Measurements from ENCODE around the gene ABHD4. TPM values are rescaled to one million over a fixed set of nuclear protein-coding genes. Genes with fewer than 3 reads are reported as not detected.

The ABHD4 gene
- total and polyA plus RNA-seq, 2 experiments from 2014 or later, result 39.1 to 40.0 TPM

GRCh38 chr14:22577334-22577908, 20.7 kb upstream of the ABHD4 start:
- ATAC-seq, result no peak

More at GRCh38 chr14:22577334-22577908, 20.7 kb upstream of the ABHD4 start:
- no peak overlapping the region for H3K27ac Mint-ChIP-seq
- H3F3A ChIP-seq (replicated peaks; ENCODE audit: low read depth), result no peaks in the 10 kb centered on the region
- H3K27me3 Mint-ChIP-seq (ENCODE audit: insufficient read depth, low read depth, poor library complexity), result peaks cover 3% of the 10 kb centered on the region
- H3K4me1 ChIP-seq (ENCODE audit: insufficient read depth), result no peaks in the 10 kb centered on the region
- no peaks in the 10 kb centered on the region; the same call in 2 of the 3 replicates for H3K9me3 Mint-ChIP-seq
- no peak overlapping the region for H3K4me3 Mint-ChIP-seq
- TF ChIP-seq NANOG (IDR thresholded peaks at IDR 0.05; ENCODE audit: borderline replicate concordance) (no peak), JUNB (IDR thresholded peaks at IDR 0.05; ENCODE audit: unreplicated experiment) (no peak), ETS1 (IDR thresholded peaks at IDR 0.05) (no peak), EZH2 (IDR thresholded peaks at IDR 0.05; ENCODE audit: low read depth, unreplicated experiment) (no peak), POLR2AphosphoS5 (IDR thresholded peaks at IDR 0.05; ENCODE audit: low read depth) (no peak), CREB1 (CRISPR knock-in tag; IDR thresholded peaks at IDR 0.05; ENCODE audit: low read depth) (no peak), REST (IDR thresholded peaks at IDR 0.05; ENCODE audit: unreplicated experiment) (no peak), STAT1 (IDR thresholded peaks at IDR 0.05; ENCODE audit: unreplicated experiment) (no peak), ZNF114 (CRISPR knock-in tag; IDR thresholded peaks at IDR 0.05) (no peak), ZNF331 (CRISPR knock-in tag; IDR thresholded peaks at IDR 0.05; ENCODE audit: low read depth) (no peak), EZH2phosphoT487 (IDR thresholded peaks at IDR 0.05; ENCODE audit: unreplicated experiment) (no peak)
- TF ChIP-seq, protein P1, sequence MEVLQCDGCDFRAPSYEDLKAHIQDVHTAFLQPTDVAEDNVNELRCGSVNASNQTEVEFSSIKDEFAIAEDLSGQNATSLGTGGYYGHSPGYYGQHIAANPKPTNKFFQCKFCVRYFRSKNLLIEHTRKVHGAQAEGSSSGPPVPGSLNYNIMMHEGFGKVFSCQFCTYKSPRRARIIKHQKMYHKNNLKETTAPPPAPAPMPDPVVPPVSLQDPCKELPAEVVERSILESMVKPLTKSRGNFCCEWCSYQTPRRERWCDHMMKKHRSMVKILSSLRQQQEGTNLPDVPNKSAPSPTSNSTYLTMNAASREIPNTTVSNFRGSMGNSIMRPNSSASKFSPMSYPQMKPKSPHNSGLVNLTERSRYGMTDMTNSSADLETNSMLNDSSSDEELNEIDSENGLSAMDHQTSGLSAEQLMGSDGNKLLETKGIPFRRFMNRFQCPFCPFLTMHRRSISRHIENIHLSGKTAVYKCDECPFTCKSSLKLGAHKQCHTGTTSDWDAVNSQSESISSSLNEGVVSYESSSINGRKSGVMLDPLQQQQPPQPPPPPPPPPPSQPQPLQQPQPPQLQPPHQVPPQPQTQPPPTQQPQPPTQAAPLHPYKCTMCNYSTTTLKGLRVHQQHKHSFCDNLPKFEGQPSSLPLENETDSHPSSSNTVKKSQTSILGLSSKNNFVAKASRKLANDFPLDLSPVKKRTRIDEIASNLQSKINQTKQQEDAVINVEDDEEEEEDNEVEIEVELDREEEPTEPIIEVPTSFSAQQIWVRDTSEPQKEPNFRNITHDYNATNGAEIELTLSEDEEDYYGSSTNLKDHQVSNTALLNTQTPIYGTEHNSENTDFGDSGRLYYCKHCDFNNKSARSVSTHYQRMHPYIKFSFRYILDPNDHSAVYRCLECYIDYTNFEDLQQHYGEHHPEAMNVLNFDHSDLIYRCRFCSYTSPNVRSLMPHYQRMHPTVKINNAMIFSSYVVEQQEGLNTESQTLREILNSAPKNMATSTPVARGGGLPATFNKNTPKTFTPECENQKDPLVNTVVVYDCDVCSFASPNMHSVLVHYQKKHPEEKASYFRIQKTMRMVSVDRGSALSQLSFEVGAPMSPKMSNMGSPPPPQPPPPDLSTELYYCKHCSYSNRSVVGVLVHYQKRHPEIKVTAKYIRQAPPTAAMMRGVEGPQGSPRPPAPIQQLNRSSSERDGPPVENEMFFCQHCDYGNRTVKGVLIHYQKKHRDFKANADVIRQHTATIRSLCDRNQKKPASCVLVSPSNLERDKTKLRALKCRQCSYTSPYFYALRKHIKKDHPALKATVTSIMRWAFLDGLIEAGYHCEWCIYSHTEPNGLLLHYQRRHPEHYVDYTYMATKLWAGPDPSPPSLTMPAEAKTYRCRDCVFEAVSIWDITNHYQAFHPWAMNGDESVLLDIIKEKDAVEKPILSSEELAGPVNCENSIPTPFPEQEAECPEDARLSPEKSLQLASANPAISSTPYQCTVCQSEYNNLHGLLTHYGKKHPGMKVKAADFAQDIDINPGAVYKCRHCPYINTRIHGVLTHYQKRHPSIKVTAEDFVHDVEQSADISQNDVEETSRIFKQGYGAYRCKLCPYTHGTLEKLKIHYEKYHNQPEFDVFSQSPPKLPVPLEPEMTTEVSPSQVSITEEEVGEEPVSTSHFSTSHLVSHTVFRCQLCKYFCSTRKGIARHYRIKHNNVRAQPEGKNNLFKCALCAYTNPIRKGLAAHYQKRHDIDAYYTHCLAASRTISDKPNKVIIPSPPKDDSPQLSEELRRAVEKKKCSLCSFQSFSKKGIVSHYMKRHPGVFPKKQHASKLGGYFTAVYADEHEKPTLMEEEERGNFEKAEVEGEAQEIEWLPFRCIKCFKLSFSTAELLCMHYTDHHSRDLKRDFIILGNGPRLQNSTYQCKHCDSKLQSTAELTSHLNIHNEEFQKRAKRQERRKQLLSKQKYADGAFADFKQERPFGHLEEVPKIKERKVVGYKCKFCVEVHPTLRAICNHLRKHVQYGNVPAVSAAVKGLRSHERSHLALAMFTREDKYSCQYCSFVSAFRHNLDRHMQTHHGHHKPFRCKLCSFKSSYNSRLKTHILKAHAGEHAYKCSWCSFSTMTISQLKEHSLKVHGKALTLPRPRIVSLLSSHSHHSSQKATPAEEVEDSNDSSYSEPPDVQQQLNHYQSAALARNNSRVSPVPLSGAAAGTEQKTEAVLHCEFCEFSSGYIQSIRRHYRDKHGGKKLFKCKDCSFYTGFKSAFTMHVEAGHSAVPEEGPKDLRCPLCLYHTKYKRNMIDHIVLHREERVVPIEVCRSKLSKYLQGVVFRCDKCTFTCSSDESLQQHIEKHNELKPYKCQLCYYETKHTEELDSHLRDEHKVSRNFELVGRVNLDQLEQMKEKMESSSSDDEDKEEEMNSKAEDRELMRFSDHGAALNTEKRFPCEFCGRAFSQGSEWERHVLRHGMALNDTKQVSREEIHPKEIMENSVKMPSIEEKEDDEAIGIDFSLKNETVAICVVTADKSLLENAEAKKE (CRISPR knock-in tag; IDR thresholded peaks at IDR 0.05), result no peak
- TF ChIP-seq, protein P2, sequence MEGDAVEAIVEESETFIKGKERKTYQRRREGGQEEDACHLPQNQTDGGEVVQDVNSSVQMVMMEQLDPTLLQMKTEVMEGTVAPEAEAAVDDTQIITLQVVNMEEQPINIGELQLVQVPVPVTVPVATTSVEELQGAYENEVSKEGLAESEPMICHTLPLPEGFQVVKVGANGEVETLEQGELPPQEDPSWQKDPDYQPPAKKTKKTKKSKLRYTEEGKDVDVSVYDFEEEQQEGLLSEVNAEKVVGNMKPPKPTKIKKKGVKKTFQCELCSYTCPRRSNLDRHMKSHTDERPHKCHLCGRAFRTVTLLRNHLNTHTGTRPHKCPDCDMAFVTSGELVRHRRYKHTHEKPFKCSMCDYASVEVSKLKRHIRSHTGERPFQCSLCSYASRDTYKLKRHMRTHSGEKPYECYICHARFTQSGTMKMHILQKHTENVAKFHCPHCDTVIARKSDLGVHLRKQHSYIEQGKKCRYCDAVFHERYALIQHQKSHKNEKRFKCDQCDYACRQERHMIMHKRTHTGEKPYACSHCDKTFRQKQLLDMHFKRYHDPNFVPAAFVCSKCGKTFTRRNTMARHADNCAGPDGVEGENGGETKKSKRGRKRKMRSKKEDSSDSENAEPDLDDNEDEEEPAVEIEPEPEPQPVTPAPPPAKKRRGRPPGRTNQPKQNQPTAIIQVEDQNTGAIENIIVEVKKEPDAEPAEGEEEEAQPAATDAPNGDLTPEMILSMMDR (conservative IDR thresholded peaks at IDR 0.05; ENCODE audit: low read depth in 2 of 2), result no peak
- H3K27me3 ChIP-seq (ENCODE audit: insufficient read depth), result no peaks in the 10 kb centered on the region
- H3K4me2 ChIP-seq, result no peak overlapping the region
- H3K36me3 ChIP-seq (ENCODE audit: insufficient read depth), result peaks cover 17% of the 10 kb centered on the region
- H3K79me2 ChIP-seq (replicated peaks; ENCODE audit: insufficient read depth), result peaks cover 59% of the 10 kb centered on the region
- no peaks in the 10 kb centered on the region; the same call in none of the 2 replicates for H4K20me1 ChIP-seq (replicated peaks; ENCODE audit: insufficient read depth)
- H3K9me2 ChIP-seq (ENCODE audit: insufficient read depth), result no peaks in the 10 kb centered on the region
- H3K4me3 ChIP-seq, result no peak overlapping the region
- H3K4me1 Mint-ChIP-seq, result no peaks in the 10 kb centered on the region; the same call in 2 of the 3 replicates
- H3K27ac ChIP-seq (ENCODE audit: low read depth), result no peak overlapping the region
- H2AFZ ChIP-seq, result no peak overlapping the region
- peaks cover 24% of the 10 kb centered on the region for H3K36me3 Mint-ChIP-seq (ENCODE audit: low read depth)
- no peak for DNase-seq (ENCODE audit: low spot score)
